Activated CD8-positive, alpha-beta memory T cell treated with anti-CD3 and anti-CD28 coated beads for 36 hours (primary cell): ENCODE measurements around the gene GPR31. TPM values are rescaled to one million over a fixed set of nuclear protein-coding genes. Genes with fewer than 3 reads are reported as not detected.
"Not testable (repeated sequence)": the region's sequence is repeated elsewhere in the genome, so short reads cannot be mapped to it uniquely, and the experiment has no call there.

Experiments
- CTCF ChIA-PET: fragments of 350-600 bp; sonication (Branson Sonifier 250); formaldehyde crosslinking; loops from one replicate; lab custom pipeline; 2021; ENCODE audit warnings: antibody characterized with exemption; lab: Charles Lee
- POLR2A ChIA-PET: fragments of 350-600 bp; sonication (Branson Sonifier 250); formaldehyde crosslinking; loops from one replicate; lab custom pipeline; 2021; ENCODE audit warnings: antibody characterized with exemption; lab: Charles Lee
- total RNA-seq, 2 experiments: library from RNA; stranded (reverse); gene quantifications; one replicate each; pipeline ENCODE4 v1.2.3, GENCODE V29; 2021

The GPR31 gene
- not detected for total RNA-seq

DNA sequence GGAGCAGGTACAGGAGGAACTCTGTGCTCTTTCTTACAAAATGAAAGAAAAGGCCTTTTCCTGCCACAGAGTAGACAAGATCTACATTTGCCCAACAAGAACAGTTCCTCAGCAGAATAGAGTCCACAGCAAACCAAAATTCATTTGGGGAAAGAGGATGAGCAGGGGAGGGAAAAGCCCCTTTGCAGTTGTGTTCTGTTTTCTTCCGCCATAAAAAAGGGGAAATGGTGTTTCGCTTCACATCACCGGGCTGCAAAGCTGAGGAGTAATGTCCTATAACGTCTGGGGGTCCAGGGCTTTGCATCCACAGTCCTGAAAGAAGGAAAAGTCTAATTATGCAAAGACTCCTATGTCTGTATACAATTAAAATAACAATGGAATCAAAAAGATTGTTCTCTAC is at the start of gene GPR31:
GPR31 (minus strand) TSS at position 118 of the 400 bp plus-strand sequence. CDS start 149 bp downstream, outside the sequence.
- ChIA-PET CTCF (no interaction called here), POLR2A (no interaction called here)

- ChIA-PET POLR2A (no interaction called here), CTCF (no interaction called here)
Observed at GRCh38 chr6:167207527-167207926, 49.7 kb upstream of the GPR31 start.

- POLR2A ChIA-PET, CTCF ChIA-PET: not testable (repeated sequence)
Observed at GRCh38 chr6:167205316-167205715, 47.5 kb upstream of the GPR31 start.

DNA sequence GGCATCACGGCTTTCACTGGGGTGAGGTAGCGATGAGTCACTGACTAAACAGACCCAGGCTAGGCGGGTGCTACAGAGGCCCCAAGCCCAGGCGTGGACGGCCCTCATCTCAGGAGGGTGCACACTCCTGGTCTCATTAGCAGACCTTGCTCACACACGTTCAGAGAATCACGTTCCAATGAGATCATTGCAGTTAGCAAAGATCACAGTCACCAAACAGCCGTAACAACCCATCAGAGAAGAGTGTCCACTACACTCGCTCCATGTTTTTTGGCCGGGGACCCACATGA is 46.2 kb upstream of the GPR31 start:
- CTCF ChIA-PET, POLR2A ChIA-PET: not testable (repeated sequence)

- CTCF ChIA-PET, POLR2A ChIA-PET: not testable (repeated sequence)
Observed at GRCh38 chr6:167203261-167204058, 45.7 kb upstream of the GPR31 start.

GRCh38 chr6:167202613-167203012 is 44.8 kb upstream of the GPR31 start:
- POLR2A ChIA-PET, CTCF ChIA-PET: not testable (repeated sequence)

- POLR2A ChIA-PET: no interaction called here
- CTCF ChIA-PET: no interaction called here
Observed at GRCh38 chr6:167200806-167201205, 43.0 kb upstream of the GPR31 start.

DNA sequence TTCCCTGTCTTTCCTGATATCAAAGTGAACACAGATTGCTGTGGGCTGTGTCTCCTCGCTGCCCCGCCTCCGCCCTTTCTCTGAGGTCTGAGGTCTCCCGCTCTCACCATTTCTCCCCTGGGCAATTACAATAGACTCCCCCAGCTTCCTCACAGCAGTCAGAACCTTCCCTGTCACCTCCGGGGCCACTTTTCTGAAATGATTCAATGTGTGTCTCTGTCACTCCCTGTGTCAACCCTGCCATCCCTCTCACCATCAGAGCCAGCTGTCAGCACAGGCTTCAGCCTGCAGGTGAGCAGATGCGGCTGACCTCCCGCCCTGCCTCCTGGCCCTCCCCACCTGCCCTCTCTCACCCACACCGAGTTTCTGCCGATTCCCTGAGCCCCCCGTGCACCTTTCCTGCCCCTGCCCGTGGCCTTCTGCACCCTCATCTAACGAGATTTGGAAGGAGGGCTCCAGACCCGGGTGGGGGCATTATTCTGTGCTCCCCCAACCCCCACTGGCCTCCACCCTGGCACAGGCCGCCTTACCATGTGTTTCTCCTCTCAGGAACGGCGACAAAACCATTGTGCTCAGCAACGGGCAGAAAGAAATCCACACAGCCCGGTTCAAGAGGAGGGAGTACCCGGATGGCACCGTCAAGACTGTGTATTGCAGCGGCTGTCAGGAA is 38.3 kb upstream of the GPR31 start:
- POLR2A ChIA-PET, CTCF ChIA-PET: not testable (repeated sequence)

GRCh38 chr6:167193515-167194125 is 35.8 kb upstream of the GPR31 start:
- CTCF ChIA-PET, POLR2A ChIA-PET: not testable (repeated sequence)

- POLR2A ChIA-PET, CTCF ChIA-PET: not testable (repeated sequence)
Observed at GRCh38 chr6:167191043-167191583, 33.3 kb upstream of the GPR31 start.

DNA sequence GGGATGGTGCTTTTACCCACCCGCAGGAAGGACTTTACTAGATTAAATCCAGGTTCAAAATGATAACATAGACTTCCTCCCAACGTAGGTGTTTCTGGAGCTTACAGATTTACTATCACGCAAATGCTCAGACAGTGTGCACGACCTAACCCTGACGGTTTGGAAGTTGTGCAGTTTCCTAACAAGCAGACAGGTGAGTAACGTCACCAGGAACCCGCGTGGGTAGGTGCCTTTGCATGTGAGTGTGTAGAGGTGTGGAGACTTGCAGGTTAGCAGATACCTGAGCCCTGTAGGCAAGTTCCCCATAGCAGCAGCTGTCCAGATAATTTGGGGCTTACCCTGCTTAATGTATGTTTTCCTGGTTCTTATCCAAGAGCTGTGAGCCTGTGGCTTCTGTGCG is 29.5 kb upstream of the GPR31 start:
- CTCF ChIA-PET, POLR2A ChIA-PET: not testable (repeated sequence)

GRCh38 chr6:167185101-167185500 is 27.3 kb upstream of the GPR31 start:
- POLR2A ChIA-PET, CTCF ChIA-PET: not testable (repeated sequence)

- CTCF ChIA-PET, POLR2A ChIA-PET: not testable (repeated sequence)
Observed at GRCh38 chr6:167182913-167183314, 25.1 kb upstream of the GPR31 start.

GRCh38 chr6:167181351-167181750 is 23.6 kb upstream of the GPR31 start:
- POLR2A ChIA-PET, CTCF ChIA-PET: not testable (repeated sequence)

GRCh38 chr6:167180086-167180485 is 22.3 kb upstream of the GPR31 start:
- CTCF ChIA-PET, POLR2A ChIA-PET: not testable (repeated sequence)

DNA sequence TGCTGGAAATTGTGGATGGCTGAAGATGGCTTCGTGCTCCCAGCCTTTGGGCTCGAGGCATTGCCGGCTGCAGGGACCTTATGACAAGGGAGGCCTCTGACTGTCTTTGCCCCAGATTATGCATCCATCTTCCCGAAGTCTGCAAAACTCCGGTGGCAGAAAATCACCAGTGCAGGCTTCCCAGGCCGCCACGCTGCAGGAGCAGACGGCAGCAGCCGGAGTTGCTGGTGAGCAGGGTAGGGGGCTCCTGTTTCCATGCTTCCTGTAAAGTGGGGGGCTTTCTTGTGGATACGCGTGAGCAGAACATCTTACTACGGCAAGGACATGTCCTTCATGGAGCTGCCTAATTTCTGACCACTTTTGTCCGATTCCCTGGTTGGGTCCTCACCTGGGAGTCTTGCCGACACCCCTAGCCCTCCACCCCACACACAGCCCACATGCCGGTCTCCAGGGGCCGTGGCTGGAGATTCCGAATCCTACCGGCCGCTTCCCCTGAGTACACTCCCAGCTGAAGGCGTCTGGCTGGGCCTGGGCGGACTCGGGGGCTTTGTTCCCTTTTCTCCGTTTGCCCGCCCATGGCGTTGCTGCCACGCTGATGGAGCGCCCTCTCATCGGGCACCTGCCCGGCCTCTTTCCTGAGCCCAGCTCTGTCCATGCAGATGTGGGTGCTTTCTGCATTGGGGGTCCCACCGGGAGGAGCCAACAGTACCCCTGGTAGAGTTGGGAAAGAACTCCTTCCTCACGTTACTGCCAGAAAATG is 21.3 kb upstream of the GPR31 start:
- CTCF ChIA-PET, POLR2A ChIA-PET: not testable (repeated sequence)

- POLR2A ChIA-PET, CTCF ChIA-PET: not testable (repeated sequence)
Observed at GRCh38 chr6:167177271-167177670, 19.5 kb upstream of the GPR31 start.

GRCh38 chr6:167172011-167172410 is 14.2 kb upstream of the GPR31 start:
- CTCF ChIA-PET: not testable (repeated sequence)

GRCh38 chr6:167171300-167171699 is 13.5 kb upstream of the GPR31 start:
- CTCF ChIA-PET, POLR2A ChIA-PET: not testable (repeated sequence)

More at GRCh38 chr6:167172011-167172410, 14.2 kb upstream of the GPR31 start:
- POLR2A ChIA-PET: not testable (repeated sequence)

DNA sequence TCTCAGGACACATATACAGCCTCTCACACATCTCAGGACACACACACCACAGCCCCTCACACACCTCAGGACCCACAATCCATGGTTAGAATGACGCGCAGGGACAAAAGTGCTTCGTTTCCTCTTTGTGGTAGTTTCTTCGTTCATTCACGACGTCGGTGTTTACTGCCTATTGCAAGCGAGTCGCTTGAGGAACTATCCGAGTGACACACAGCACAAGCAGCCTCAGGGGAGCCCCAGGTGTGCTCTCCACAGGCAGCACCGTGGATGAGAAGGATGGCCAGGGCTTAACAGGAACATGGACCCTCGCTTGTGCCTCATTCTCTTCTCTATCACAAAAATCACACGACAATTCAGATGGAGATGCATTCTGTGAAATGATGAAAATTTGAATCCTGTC is 12.1 kb upstream of the GPR31 start:
- CTCF ChIA-PET, POLR2A ChIA-PET: not testable (repeated sequence)
